Neutrophil (primary cell): ENCODE data around the gene ZNF331.

Experiments used
- H3K27ac ChIP-seq: fragments of 200-600 bp; sonication (generic); 2 replicates; pipeline ENCODE4 v1.5.1; 2016; ENCODE audit warnings: mild to moderate bottlenecking, moderate library complexity
- H3K27me3 ChIP-seq: fragments of 200-600 bp; sonication (generic); 2 replicates; pipeline ENCODE4 v1.6.0; 2016; ENCODE audit warnings: mild to moderate bottlenecking
- H3K36me3 ChIP-seq: fragments of 200-600 bp; sonication (generic); 2 replicates; pipeline ENCODE4 v1.5.1; 2017
- H3K4me1 ChIP-seq, 2 experiments: fragments of 200-600 bp in 1 of 2; sonication (generic) in 1 of 2; 1 replicate in 1 of 2; 2 replicates in 1 of 2; pipeline versions ENCODE4 v1.5.1 to v1.6.1; 2013 to 2016; ENCODE audit warnings: low read depth in 1 of 2, low read length in 1 of 2, mild to moderate bottlenecking in 1 of 2, moderate library complexity in 1 of 2; ENCODE audit not compliant: control insufficient read depth in 1 of 2, insufficient read depth in 1 of 2
- H3K4me3 ChIP-seq, 2 experiments: fragments of 200-600 bp in 1 of 2; sonication (generic) in 1 of 2; 1 replicate in 1 of 2; 2 replicates in 1 of 2; pipeline ENCODE4 v1.5.1; 2013 to 2016; ENCODE audit warnings: low read depth in 1 of 2, low read length in 1 of 2, mild to moderate bottlenecking in 1 of 2, moderate library complexity in 1 of 2
- H3K9me3 ChIP-seq: fragments of 200-600 bp; sonication (generic); 2 replicates; pipeline ENCODE4 v1.5.1; 2016
- TF ChIP-seq, protein P1 (sequence below): fragments of 200-600 bp; sonication (generic); IDR thresholded peaks from 2 replicates; pipeline ENCODE4 v1.5.1; 2016; ENCODE audit warnings: antibody characterized with exemption

Gene ZNF331

DNA sequence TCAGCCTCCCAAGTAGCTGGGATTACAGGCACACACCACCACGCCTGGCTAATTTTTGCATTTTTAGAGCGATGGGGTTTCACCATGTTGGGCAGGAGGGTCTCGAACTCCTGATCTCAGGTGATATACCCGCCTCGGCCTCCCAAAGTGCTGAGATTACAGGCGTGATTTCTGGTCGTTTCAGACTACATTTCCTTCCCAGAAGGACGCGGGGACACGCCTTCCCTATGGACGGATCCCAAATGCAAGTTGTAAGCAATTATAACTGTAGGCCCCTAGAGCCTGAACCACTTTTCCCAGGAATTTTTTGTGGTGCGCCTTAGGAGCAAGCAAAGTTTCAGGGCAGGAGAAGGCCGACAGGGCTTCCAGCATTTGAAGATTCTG, 17.8 kb upstream of the ZNF331 start:
- Histone ChIP-seq H3K4me1 (peaks cover 10 to 15% of the 10 kb centered on the region in 2 experiments), H3K27ac (peak overlapping the region; percentile 64)

DNA sequence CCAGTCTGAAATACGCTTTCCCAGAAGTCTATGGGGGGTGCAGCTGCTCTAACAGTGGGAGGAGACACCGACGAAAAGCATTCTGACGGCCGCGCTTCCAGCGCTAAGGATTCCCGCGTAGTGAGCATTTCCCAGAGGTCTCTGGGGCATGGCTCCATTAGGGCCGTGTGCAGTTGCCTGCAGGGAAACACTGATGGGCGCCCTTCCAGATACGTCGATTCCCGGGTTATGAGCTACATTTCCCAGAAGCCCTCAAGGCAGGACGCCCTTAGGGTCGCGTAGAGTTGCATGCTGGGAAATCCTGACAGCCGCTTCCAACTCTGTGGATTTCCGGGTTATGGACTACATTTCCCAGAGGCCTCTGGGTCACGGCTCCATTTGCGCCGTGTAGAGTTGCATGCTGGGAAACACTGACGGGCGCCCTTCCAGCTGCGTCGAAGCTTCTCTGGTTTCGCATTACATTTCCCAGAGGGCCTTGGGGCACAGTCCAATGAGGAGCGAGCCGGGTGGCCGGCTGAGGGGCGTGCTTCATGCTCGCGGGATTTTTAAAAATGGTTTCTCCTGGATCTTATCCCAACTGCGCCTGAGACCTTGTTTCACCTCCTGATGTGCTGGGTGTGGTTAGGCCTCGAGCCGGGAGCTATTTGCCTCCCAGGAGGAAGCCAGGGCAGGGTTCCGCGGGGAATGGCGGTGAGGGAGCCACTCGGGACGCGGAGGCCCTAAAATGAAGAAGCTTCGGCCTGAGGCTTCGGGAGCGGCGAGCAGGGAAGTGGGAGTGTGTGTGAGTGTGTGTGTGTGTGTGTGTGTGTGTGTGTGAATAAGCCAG, 17.2 kb upstream of the ZNF331 start:
- H3K9me3 ChIP-seq, result peaks cover 7% of the 10 kb centered on the region
- H3K36me3 ChIP-seq, result no peaks in the 10 kb centered on the region
- H3K27ac ChIP-seq, result peak overlapping the region; percentile 64
- TF ChIP-seq, protein P1, sequence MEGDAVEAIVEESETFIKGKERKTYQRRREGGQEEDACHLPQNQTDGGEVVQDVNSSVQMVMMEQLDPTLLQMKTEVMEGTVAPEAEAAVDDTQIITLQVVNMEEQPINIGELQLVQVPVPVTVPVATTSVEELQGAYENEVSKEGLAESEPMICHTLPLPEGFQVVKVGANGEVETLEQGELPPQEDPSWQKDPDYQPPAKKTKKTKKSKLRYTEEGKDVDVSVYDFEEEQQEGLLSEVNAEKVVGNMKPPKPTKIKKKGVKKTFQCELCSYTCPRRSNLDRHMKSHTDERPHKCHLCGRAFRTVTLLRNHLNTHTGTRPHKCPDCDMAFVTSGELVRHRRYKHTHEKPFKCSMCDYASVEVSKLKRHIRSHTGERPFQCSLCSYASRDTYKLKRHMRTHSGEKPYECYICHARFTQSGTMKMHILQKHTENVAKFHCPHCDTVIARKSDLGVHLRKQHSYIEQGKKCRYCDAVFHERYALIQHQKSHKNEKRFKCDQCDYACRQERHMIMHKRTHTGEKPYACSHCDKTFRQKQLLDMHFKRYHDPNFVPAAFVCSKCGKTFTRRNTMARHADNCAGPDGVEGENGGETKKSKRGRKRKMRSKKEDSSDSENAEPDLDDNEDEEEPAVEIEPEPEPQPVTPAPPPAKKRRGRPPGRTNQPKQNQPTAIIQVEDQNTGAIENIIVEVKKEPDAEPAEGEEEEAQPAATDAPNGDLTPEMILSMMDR, result no peak
- H3K4me1 ChIP-seq, result peaks cover 10 to 15% of the 10 kb centered on the region in 2 experiments
- H3K27me3 ChIP-seq, result peaks cover 8% of the 10 kb centered on the region
- H3K4me3 ChIP-seq, result peak overlapping the region; percentile 76 to 77

More for the DNA sequence above, 17.8 kb upstream of the ZNF331 start:
- TF ChIP-seq, protein P1, result no peak
- Histone ChIP-seq H3K4me3 (peak overlapping the region; percentile 76 to 77), H3K9me3 (peaks cover 4% of the 10 kb centered on the region), H3K27me3 (peaks cover 8% of the 10 kb centered on the region), H3K36me3 (no peaks in the 10 kb centered on the region)

DNA sequence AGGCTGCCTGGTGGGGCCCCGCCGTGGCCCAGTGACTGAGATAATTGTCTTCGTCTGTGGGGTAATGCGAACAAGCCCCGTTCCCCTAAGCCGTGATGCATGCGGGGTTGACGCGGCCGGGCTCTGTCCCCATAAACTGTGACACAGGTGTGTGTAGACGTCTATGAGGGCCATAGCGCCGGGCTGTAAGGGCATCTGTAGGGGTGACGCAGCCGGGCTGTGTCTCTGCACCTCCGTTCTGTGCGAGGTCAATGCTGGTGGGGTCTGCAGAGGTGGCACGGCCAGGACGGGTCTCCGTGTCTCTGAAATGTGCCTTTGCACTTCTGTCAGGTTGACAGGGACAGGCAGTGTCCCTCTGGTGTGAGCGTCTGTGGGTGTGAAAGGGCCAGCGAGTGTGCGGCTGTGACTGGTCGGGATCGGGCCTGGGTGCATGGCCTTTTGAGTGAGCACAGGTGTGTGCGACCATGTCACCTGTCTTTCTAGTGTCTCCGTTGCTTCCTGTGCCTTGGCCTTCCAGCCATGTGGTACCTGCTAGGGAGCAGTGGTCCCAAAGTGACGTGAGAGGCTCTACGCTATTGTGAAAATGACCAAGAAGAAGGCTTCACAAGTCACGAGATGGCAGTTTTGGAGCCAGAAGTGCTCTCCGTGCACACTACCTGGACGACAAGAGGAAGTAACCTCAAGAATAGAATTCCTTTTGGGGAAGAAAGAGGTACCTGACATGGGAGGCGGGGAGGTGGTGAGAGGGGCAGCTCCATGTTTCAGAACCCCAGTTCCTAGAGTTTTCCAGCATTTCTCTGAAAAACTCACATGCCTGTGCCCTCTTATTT, 16.4 kb upstream of the ZNF331 start:
- Histone ChIP-seq H3K36me3 (no peaks in the 10 kb centered on the region), H3K4me1 (peaks cover 10 to 15% of the 10 kb centered on the region in 2 experiments), H3K27ac (no peak overlapping the region), H3K27me3 (peaks cover 8% of the 10 kb centered on the region), H3K4me3 (peak overlapping the region; percentile 76 to 77), H3K9me3 (peaks cover 8% of the 10 kb centered on the region)
- TF ChIP-seq, protein P1, result no peak

DNA sequence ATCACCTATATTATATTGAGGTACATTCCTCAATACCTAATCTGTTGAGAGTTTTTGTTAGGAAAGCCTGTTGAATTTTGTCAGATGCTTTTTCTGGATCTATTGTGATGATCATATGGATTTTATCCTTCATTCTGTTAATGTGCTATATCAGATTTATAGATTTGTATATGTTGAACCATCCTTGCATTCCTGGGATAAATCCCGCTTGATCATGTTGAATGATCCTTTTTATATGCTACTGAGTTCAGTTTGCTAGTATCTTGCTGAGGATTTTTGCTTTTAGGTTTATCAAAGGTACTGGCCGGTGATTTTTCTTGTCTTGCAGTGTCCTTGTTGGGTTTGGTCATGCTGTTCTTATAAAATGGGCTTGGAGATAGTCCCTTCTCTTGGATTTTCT, 12.0 kb upstream of the ZNF331 start:
- H3K27ac ChIP-seq, result no peak overlapping the region
- H3K9me3 ChIP-seq, result peaks cover 4% of the 10 kb centered on the region
- H3K36me3 ChIP-seq, result no peaks in the 10 kb centered on the region
- no peaks in the 10 kb centered on the region for H3K27me3 ChIP-seq
- H3K4me3 ChIP-seq, result no peak overlapping the region
- H3K4me1 ChIP-seq, result peaks cover 8 to 10% of the 10 kb centered on the region in 2 experiments
- TF ChIP-seq, protein P1, result no peak

DNA sequence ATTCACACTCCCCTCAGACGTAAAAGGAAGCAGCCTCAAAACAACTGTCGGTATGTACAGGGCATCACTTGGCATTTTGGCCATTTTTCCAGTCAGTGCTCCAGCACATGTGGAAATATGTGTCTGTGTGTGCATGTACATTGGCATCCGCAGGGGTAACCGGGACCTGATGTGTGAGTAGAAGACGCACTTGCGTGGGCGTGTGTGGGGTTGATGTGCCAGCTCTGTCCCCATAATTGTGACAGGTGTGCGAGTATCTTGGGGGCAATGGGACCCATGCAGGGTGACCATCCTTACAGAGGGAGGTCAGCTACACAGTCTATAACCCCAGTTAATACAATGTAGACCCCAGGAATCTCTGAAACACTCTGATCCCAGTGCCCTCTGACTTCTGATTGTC, 7.3 kb upstream of the ZNF331 start:
- Histone ChIP-seq H3K27ac (no peak overlapping the region), H3K9me3 (peaks cover 3% of the 10 kb centered on the region), H3K4me3 (no peak overlapping the region), H3K4me1 (no peaks in the 10 kb centered on the region), H3K36me3 (no peaks in the 10 kb centered on the region), H3K27me3 (no peaks in the 10 kb centered on the region)
- TF ChIP-seq, protein P1, result no peak
